HG03097 (cell line): ENCODE results near the gene CLEC16A.

ENCODE experiments used
- ATAC-seq: cut with Tn5 transposase; IDR thresholded peaks from one replicate; pipeline ENCODE4 v1.9.1; 2021; ENCODE audit not compliant: unreplicated experiment, low FRiP score

Gene CLEC16A

DNA sequence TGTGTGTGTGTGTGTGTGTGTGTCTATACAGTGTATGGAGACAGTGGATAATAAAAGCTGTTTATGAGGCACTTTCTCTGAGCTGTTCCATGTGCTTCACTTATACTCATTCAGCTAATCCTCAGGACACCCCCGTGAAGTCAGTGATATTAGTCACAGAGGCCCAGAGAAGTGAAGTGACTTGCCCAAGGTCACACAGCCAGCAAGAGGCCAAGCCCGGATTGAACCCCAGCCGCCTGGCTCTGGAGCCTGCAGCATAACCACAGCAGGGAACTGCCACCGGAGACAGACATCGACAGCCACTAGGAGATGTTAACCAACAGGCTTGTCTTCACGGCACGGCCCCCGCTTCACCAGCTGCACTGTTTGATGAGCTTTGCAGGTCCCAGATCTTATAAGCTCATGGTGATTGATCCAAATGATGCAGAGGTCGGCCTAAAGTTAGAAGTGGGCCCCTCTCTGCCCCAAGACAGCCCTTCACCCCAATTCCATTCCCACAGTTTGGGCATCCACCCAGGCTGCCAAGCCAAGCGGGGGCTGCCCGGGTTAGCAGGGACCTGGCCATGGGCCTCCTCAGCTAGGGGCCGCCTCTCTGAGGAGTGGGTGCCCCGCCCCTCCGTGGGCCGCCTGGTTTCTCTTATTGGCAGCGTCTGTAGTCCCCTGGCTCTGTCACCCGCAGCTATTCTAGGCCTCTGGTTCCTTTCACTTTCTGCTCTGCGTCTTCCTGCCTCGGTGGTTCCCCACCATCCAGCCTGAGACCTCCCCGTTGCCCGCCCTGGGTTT lies 280.7 kb downstream of the CLEC16A start:
- ATAC-seq = peak; percentile 86

DNA sequence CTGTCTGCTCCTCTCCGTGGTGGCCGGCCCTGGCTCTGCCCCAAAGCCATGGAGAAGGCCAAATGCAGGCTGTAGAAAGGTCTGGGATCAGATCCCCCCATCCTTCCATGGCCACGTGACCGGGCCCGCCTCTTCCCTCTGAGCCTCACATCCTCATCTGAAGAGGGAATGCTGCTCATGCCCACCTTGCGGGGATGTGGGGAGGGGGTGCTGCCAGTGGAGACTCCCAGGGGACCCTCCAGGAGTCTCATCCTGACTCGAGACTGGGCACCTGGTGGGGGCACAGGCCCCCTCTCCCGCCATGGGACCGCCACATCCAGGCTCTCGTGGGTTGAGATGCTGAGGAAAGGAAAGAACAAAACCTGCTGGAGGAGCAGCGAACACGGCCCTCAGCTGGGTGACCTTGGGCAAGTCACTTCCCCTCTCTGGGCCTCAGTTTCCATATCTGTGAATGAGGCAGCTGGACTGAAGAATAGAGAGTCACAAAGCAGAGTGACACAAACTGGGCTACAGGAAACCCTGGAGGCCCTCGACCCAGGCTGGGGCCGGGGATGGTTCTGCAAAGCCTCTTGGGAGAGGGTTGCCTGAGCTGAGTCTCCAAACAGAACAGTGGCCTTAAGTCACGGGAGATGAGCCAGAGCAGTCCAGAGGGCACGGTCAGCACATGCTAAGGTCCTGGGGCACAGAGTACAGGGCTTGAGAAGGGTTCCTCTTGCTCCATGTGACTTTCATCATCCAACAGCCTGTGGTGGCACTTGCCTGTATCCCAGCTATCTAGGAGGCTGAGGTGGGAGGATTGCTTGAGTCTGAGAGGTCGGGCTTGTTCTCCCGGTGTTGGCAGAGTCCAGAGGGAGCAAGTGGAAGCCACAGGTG lies 281.5 kb downstream of the CLEC16A start:
- ATAC-seq = peak; percentile 2

DNA sequence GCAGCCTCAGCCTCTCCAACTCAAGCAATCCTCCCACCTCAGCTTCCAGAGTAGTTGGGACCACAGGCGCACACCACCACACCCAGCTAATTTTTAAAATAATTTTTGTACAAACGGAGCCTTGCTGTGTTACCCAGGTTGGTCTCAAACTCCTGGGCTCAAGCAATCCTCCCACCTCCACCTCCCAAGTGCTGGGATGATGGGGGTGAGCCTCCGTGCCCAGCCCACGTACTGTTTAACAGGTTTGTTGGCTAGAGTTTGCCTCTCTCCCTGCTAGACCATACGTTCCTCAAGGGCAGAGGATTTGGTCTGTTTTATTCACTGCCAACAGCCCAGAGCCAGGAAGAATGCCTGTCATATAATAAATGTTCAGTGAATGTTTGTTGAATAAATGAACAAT lies 285.1 kb downstream of the CLEC16A start:
- no peak for ATAC-seq

DNA sequence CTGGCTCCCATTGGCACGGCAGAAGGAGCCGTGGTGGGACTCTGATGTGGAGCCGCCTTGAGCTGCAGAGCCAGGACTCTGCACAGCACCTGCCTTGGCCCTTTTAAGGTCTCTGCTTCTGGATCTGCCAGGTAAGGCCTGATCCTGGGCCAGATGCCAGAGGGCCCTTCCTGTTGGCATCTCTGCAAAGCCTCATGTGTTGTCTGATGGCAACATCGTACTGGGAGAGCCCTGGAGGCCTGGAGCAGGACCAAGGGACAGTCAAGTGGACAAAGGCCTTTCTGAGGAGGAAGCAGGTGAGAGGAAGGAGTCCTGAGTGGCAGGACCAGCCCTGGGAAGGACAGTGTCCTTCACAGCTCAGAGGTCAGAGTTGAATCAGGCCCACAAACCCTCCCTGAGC lies 285.5 kb downstream of the CLEC16A start:
- no peak for ATAC-seq

DNA sequence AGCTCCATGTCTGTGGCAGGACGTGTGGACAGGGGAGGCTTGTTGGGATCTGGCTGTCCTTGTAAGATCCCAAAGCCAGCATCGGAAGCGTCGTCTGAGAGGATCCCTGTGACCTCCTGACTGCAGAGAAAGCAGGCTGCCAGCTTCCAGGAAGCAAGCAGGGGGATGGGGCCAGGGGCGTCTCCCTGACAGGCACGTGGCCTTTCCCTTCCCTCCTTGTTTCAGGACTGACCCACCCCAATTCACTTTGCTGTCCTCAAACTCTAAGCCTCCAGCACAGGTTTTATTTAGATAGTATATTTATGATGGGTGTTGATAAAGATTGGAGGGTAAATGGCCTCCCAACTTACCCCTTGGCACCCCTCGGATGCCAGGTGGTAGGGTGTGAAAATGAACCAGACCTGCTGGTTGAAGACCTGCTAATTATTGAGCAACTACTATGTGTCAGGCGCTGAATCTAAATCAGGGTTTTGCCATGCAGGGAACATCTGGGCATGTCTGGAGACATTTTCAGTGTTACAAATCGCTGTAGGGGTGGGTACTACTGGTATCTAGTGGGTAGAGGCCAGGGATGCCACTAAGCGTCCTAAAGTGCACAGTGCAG lies 287.1 kb downstream of the CLEC16A start:
- no peak for ATAC-seq
